HG03457 (cell line): Measurements from ENCODE around the gene HOXC12.

Experiments
- ATAC-seq: cut with Tn5 transposase; IDR thresholded peaks from one replicate; pipeline ENCODE4 v1.9.1; 2021; ENCODE audit warnings: moderate number of reproducible peaks; ENCODE audit not compliant: unreplicated experiment

The HOXC12 gene

GRCh38 chr12:53940443-53941014, 14.2 kb upstream of the HOXC12 start:
- no peak for ATAC-seq

- ATAC-seq, result no peak
Measured at GRCh38 chr12:53941187-53941586, 13.5 kb upstream of the HOXC12 start.

- ATAC-seq, result no peak
Measured at GRCh38 chr12:53941750-53942149, 13.0 kb upstream of the HOXC12 start.

GRCh38 chr12:53942467-53942997, 12.2 kb upstream of the HOXC12 start:
- no peak for ATAC-seq

GRCh38 chr12:53944209-53944608, 10.5 kb upstream of the HOXC12 start:
- ATAC-seq, result no peak

DNA sequence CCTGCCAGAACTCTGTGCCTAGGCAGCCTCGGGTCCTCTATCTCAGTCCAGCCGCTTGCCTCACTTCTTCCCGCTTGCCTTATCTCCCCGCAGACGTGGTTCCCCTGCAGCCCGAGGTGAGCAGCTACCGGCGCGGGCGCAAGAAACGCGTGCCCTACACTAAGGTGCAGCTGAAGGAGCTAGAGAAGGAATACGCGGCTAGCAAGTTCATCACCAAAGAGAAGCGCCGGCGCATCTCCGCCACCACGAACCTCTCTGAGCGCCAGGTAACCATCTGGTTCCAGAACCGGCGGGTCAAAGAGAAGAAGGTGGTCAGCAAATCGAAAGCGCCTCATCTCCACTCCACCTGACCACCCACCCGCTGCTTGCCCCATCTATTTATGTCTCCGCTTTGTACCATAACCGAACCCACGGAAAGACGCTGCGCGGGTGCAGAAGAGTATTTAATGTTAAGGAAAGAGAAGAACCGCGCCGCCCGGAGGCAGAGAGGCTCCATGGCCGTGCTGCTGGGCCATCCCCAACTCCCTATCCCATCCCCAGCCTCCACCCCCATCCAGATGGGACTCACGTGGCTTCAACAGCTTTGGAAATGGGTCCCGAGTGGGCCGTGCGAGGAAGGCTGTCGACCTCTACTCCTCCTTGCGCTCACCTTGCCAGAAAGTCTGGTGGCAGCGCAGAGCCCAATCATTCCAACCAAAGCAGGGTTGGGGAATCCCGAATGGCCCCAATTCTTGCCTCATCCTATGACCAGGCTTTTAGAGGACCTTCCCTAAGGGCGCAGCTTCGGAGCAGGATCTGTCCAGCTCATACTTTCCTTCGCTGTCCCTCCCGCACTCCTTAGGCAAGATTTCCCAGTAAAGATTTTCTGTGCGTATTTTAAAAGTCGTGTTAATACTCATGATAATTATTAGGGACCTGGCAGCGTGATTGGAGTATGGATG, 9.5 kb upstream of the HOXC12 start:
- no peak for ATAC-seq

- ATAC-seq, result no peak
Measured at GRCh38 chr12:53947743-53948142, 7.0 kb upstream of the HOXC12 start.

GRCh38 chr12:53948650-53949593, 5.8 kb upstream of the HOXC12 start:
- ATAC-seq, result no peak

- no peak for ATAC-seq
Measured at GRCh38 chr12:53949631-53950436, 4.9 kb upstream of the HOXC12 start.

GRCh38 chr12:53950437-53950773, 4.3 kb upstream of the HOXC12 start:
- ATAC-seq, result no peak

- no peak for ATAC-seq
Measured at GRCh38 chr12:53950789-53951576, 3.7 kb upstream of the HOXC12 start.

GRCh38 chr12:53951577-53952334, 2.9 kb upstream of the HOXC12 start:
- no peak for ATAC-seq

DNA sequence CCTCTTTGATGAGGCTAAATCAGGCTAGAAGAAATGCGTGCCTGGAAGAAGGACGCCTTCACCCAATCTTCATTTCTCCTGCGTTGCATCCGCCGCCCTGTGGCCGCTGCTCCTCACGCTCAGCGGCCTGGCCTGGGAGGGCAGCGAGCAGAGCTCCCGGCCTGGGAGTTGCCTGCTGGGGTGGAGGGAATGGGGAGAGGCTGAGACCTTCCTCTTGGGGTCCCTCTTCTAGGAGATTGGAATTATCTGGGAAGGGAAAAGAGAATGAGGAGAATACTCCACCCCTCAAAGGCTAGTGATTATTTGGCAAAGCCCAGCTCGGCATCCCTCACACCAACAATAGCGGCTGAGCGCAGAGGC, 2.4 kb upstream of the HOXC12 start:
- ATAC-seq, result no peak

GRCh38 chr12:53952871-53953734, 1.6 kb upstream of the HOXC12 start:
- no peak for ATAC-seq

GRCh38 chr12:53953831-53954693, 641 bp upstream of the HOXC12 start:
- ATAC-seq, result no peak

- no peak for ATAC-seq
Measured at GRCh38 chr12:53955036-53955775, 503 bp downstream of the HOXC12 start.
